Tibial artery (tissue), 4 donors: ENCODE data around the gene NOXO1.

Source experiments
- DNase-seq, 2 donors: peaks; one replicate each; pipeline ENCODE4 v3.0.0-alpha.2; 2019
- H3K27ac ChIP-seq, 2 donors: fragments of 200-600 bp; sonication (generic) in 1 of 2; 1 replicate in 1 of 2; 2 replicates in 1 of 2; pipeline ENCODE4 v1.5.1; 2018 to 2019; ENCODE audit warnings: mild to moderate bottlenecking in 1 of 2
- H3K27me3 ChIP-seq, 2 donors: fragments of 200-600 bp; sonication (generic) in 1 of 2; one replicate each; pipeline versions ENCODE4 v1.5.1 to v1.6.0; 2016 to 2019
- H3K36me3 ChIP-seq, 3 donors: fragments of 200-600 bp; sonication (generic) in 2 of 3; one replicate each; pipeline ENCODE4 v1.5.1; 2016 to 2019; ENCODE audit warnings: mild to moderate bottlenecking in 2 of 3
- H3K4me1 ChIP-seq, 4 donors: fragments of 200-600 bp; sonication (generic) in 2 of 4; 1 replicate in 3 of 4; 2 replicates in 1 of 4; pipeline ENCODE4 v1.5.1; 2016 to 2019
- H3K4me3 ChIP-seq, 2 donors: fragments of 200-600 bp; sonication (generic) in 1 of 2; 1 replicate in 1 of 2; 2 replicates in 1 of 2; pipeline ENCODE4 v1.5.1; 2018 to 2019; ENCODE audit warnings: mild to moderate bottlenecking in 2 of 2
- H3K9me3 ChIP-seq, 3 donors: fragments of 200-600 bp; sonication (generic) in 1 of 3; one replicate each; pipeline ENCODE4 v1.5.1; 2016 to 2019
- intact Hi-C: fragments of 100-400 bp; cut with DNase I; formaldehyde crosslinking; loops from one replicate; pipeline ENCODE4 v1.15.0; 2023; ENCODE audit warnings: low total_unique reads
- TF ChIP-seq, protein P1 (sequence below), 2 experiments: fragments of 200-600 bp in 1 of 2; fragments of 450-650 bp in 1 of 2; IDR thresholded peaks; one replicate each; pipeline ENCODE4 v1.5.1; 2017 to 2019; ENCODE audit warnings: antibody characterized with exemption in 2 of 2, mild to moderate bottlenecking in 1 of 2, moderate library complexity in 1 of 2

NOXO1 gene

GRCh38 chr16:1980770-1981087 lies 540 bp downstream of the NOXO1 start:
- TF ChIP-seq, protein P1, sequence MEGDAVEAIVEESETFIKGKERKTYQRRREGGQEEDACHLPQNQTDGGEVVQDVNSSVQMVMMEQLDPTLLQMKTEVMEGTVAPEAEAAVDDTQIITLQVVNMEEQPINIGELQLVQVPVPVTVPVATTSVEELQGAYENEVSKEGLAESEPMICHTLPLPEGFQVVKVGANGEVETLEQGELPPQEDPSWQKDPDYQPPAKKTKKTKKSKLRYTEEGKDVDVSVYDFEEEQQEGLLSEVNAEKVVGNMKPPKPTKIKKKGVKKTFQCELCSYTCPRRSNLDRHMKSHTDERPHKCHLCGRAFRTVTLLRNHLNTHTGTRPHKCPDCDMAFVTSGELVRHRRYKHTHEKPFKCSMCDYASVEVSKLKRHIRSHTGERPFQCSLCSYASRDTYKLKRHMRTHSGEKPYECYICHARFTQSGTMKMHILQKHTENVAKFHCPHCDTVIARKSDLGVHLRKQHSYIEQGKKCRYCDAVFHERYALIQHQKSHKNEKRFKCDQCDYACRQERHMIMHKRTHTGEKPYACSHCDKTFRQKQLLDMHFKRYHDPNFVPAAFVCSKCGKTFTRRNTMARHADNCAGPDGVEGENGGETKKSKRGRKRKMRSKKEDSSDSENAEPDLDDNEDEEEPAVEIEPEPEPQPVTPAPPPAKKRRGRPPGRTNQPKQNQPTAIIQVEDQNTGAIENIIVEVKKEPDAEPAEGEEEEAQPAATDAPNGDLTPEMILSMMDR (IDR thresholded peaks at IDR 0.05) = no peak
- peaks cover 0 to 62% of the 10 kb centered on the region in 2 donors for H3K27me3 ChIP-seq

DNA sequence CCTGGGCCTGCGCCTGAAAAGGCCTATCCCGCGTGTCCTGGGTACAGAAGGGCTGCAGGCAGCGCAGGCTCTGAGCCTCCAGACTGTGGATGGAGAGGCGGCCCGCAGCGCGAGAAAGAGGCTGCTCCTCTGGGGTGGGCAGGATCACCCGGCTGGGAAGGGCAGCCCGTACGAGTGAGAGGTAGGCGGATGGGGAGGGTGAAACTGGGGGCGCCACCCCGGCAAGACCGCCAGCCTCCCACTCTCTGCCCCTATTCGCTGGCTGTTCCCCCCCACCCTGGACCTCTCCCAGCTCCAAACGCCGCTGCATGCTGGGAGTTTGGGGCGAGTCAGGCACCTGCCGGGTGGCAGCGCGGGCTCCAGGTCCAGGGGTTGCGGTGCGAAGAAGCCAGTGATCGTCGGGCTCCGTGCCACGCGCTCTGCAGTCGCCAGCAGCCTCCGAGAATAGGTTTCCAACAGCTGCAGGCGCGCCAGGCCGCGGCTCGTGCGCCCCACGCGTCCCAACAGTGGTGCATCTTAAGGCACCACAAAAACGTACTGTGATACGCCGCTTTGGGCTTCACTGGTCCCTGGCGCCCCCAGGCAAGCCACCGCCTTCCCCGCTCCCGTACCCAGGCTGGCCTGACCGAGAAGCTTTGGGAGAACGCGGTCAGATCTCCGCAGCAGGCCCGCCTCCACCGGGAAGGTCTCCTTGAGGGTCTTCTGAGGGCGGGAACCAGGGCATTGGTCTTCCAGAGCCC lies 1.1 kb downstream of the NOXO1 start:
- peaks cover 35 to 41% (median 39%) of the 10 kb centered on the region in 3 donors for H3K36me3 ChIP-seq
- no peak overlapping the region for H3K4me3 ChIP-seq
- intact Hi-C loops = no loop called here
- no peak overlapping the region for H3K27ac ChIP-seq
- H3K4me1 ChIP-seq = peaks cover 8 to 45% (median 23%) of the 10 kb centered on the region in 4 donors
- peaks cover 0 to 67% of the 10 kb centered on the region in 2 donors for H3K27me3 ChIP-seq
- TF ChIP-seq, protein P1 (IDR thresholded peaks at IDR 0.05) = no peak
- H3K9me3 ChIP-seq = no peaks in the 10 kb centered on the region
- DNase-seq = no peak

More at GRCh38 chr16:1980770-1981087, 540 bp downstream of the NOXO1 start:
- Histone ChIP-seq H3K36me3 (peaks cover 32 to 38% (median 36%) of the 10 kb centered on the region in 3 donors), H3K4me3 (no peak overlapping the region), H3K4me1 (peaks cover 8 to 50% (median 26%) of the 10 kb centered on the region in 4 donors), H3K9me3 (no peaks in the 10 kb centered on the region), H3K27ac (no peak overlapping the region)
- intact Hi-C loops = no loop called here
- DNase-seq = no peak

GRCh38 chr16:1979271-1980029 lies 1.8 kb downstream of the NOXO1 start:
- intact Hi-C loops = no loop called here
- H3K4me3 ChIP-seq = no peak overlapping the region
- DNase-seq = no peak
- H3K9me3 ChIP-seq = no peaks in the 10 kb centered on the region
- H3K27ac ChIP-seq = no peak overlapping the region
- TF ChIP-seq, protein P1 (IDR thresholded peaks at IDR 0.05) = no peak
- peaks cover 0 to 74% of the 10 kb centered on the region in 2 donors for H3K27me3 ChIP-seq
- peaks cover 6 to 37% (median 16%) of the 10 kb centered on the region in 4 donors for H3K4me1 ChIP-seq
- H3K36me3 ChIP-seq = peaks cover 43 to 49% (median 46%) of the 10 kb centered on the region in 3 donors

DNA sequence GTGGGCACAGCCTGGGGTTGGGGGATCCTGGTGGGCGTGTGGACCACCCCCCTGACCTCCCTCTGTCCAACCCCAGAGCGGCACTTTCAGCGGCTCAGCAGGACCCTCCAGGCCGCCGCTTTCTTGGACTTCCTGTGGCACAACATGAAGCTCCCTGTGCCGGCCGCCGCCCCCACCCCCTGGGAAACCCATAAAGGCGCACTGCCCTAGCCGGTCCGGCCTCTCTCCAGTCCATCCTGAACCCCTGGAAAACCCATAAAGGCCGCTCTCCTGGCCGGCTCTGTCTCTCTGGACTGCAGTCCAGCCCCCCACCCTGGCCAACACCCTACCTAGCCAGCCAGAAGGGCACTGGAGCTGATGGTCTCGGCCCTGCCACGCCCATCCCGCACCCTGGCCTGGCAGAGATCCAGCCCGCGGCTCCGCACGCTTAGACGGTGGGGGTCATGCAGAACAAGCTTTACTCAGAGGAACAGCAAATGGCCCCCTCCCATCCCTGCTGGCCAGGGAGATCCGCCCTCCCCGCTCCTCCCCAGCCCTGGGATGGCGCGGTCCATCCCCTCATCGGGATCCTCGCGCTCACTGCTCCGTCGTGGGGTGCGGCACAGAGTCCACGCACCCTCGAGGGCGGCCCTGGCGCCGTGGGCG lies 2.7 kb downstream of the NOXO1 start:
- Histone ChIP-seq H3K4me1 (peaks cover 7 to 40% (median 17%) of the 10 kb centered on the region in 4 donors), H3K9me3 (no peaks in the 10 kb centered on the region), H3K4me3 (no peak overlapping the region), H3K36me3 (peaks cover 50 to 55% (median 52%) of the 10 kb centered on the region in 3 donors), H3K27ac (no peak overlapping the region), H3K27me3 (peaks cover 0 to 83% of the 10 kb centered on the region in 2 donors)
- intact Hi-C loops = no loop called here
- no peak for DNase-seq
- TF ChIP-seq, protein P1 (IDR thresholded peaks at IDR 0.05) = no peak

GRCh38 chr16:1977875-1978268 lies 3.4 kb downstream of the NOXO1 start:
- DNase-seq = no peak
- TF ChIP-seq, protein P1 (IDR thresholded peaks at IDR 0.05) = no peak
- peaks cover 0 to 40% (median 20%) of the 10 kb centered on the region in 4 donors for H3K4me1 ChIP-seq
- H3K36me3 ChIP-seq = peaks cover 50 to 55% (median 52%) of the 10 kb centered on the region in 3 donors
- H3K4me3 ChIP-seq = no peak overlapping the region
- no peak overlapping the region for H3K27ac ChIP-seq
- H3K9me3 ChIP-seq = no peaks in the 10 kb centered on the region
- peaks cover 0 to 85% of the 10 kb centered on the region in 2 donors for H3K27me3 ChIP-seq
- intact Hi-C loops = no loop called here
